GM18861 (cell line): ENCODE measurements around the gene MRPL27.
"Not testable (repeated sequence)": the region's sequence is repeated elsewhere in the genome, so short reads cannot be mapped to it uniquely, and the experiment has no call there.

Source experiments
- ATAC-seq: cut with Tn5 transposase; IDR thresholded peaks from one replicate; pipeline ENCODE4 v1.9.1; 2021; ENCODE audit not compliant: unreplicated experiment

The MRPL27 gene

GRCh38 chr17:50372758-50373556, at the start of gene MRPL27, which contains the start of gene EME1:
MRPL27 (minus strand) TSS chr17:50373184; CDS start chr17:50373170, 14 bp downstream.
EME1 (plus strand) TSS chr17:50373229; CDS start chr17:50375209, 1,980 bp downstream.
- ATAC-seq = peak; percentile 78

GRCh38 chr17:50422738-50423137, 49.8 kb upstream of the MRPL27 start:
- no peak for ATAC-seq

GRCh38 chr17:50421308-50422051, 48.5 kb upstream of the MRPL27 start:
- no peak for ATAC-seq

- ATAC-seq = no peak
These were observed 47.6 kb upstream of the MRPL27 start for GRCh38 chr17:50420419-50421112.

- ATAC-seq = not testable (repeated sequence)
These were observed 46.6 kb upstream of the MRPL27 start for GRCh38 chr17:50419577-50419976.

GRCh38 chr17:50414808-50415207, 41.8 kb upstream of the MRPL27 start:
- no peak for ATAC-seq

GRCh38 chr17:50412188-50412732, 39.3 kb upstream of the MRPL27 start:
- ATAC-seq = no peak

GRCh38 chr17:50407921-50408320, 34.9 kb upstream of the MRPL27 start:
- no peak for ATAC-seq

GRCh38 chr17:50406578-50406977, 33.6 kb upstream of the MRPL27 start:
- ATAC-seq = no peak

GRCh38 chr17:50405351-50405750, 32.4 kb upstream of the MRPL27 start:
- not testable (repeated sequence) for ATAC-seq

- not testable (repeated sequence) for ATAC-seq
These were observed 26.6 kb upstream of the MRPL27 start for GRCh38 chr17:50399591-50399990.

GRCh38 chr17:50398672-50399071, 25.7 kb upstream of the MRPL27 start:
- not testable (repeated sequence) for ATAC-seq

- no peak for ATAC-seq
These were observed 24.9 kb upstream of the MRPL27 start for GRCh38 chr17:50397919-50398285.

- ATAC-seq = peak; percentile 91
These were observed 24.3 kb upstream of the MRPL27 start, which contains the start of gene LRRC59 for GRCh38 chr17:50397111-50397918. LRRC59 (minus strand) TSS chr17:50397523; CDS start chr17:50397317, 206 bp downstream.

GRCh38 chr17:50396261-50397110, 23.5 kb upstream of the MRPL27 start:
- no peak for ATAC-seq

- ATAC-seq = no peak
These were observed 21.7 kb upstream of the MRPL27 start for GRCh38 chr17:50394711-50395110.

GRCh38 chr17:50393700-50394099, 20.7 kb upstream of the MRPL27 start:
- ATAC-seq = no peak

- no peak for ATAC-seq
These were observed 19.6 kb upstream of the MRPL27 start for GRCh38 chr17:50392621-50393020.

GRCh38 chr17:50389534-50389933, 16.6 kb upstream of the MRPL27 start:
- ATAC-seq = no peak
